Suppressor macrophage treated with lipopolysaccharide for 1 hour (primary cell): ENCODE results near the gene ALKBH5.

Experiments used
- DNase-seq, 3 donors: peaks; one replicate each; pipeline ENCODE4 v3.0.0-alpha.2; 2020 to 2022

The ALKBH5 gene

DNA sequence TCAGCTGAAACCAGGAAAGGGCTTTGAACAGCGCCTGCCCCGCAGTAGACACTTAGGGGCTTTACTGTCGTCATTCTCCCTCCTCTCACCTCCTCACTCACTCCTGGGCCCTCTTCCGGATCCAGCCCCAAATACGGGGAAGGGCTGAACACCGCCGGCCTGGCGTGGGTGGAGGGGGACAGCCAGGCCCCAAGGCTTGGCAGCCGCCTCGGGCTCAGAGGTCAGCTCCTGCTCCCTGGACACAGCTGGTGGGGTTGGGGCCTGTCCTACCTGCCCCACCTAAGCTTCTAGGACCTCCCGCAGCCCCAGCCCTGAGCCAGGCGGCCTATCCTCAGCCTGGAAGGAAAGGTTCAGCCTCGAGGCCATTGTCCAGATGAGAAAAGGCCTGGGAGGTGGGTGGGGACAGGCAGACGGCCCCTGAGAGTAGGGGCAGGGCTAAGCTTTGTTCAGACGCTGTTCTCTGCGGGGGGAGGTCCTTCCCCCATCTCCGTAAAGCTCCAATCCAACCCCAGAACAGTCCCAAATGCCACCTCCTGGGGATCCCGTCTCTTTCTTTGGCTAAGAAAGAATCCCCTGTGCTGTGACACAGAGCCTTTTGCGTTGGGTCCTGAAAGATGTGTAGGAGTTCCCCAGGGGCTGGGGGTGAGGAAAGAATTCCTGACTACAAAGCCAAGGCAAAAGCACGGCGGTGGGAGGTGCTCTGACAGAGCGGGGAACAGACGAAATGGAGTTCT, 40.9 kb downstream of the ALKBH5 start:
- DNase-seq: no peak

DNA sequence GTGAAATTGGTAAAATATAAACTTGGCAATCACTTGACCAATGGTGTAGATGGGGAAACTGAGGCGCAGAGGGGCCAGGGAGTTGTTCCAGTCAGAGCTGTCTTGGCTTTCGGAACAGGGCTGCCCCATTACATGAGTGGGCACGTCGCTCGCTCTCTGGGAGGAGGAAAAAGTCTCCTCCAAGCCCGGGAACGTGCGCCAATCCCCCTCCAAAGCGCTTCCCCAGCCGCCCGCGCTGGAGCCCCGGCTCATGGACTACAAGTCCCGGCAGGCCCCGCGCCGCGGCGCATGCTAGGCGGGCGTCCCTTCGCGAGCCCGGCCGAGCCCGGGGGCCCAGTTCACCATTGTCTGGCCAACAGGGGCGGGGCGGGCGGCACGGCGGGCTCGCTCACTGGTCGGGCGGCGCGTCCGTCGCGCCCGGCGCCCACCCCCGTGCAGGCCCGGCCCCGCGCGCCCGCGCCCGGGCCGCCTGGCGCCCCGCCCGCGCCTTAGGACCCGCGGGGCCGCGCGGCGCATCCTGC, 41.6 kb downstream of the ALKBH5 start, which contains the start of gene LLGL1:
LLGL1 (plus strand) TSS at position 515 of the 521 bp plus-strand sequence. CDS start 48 bp downstream, outside the sequence.
- DNase-seq: peak; percentile 97 to 100 (median 99)

DNA sequence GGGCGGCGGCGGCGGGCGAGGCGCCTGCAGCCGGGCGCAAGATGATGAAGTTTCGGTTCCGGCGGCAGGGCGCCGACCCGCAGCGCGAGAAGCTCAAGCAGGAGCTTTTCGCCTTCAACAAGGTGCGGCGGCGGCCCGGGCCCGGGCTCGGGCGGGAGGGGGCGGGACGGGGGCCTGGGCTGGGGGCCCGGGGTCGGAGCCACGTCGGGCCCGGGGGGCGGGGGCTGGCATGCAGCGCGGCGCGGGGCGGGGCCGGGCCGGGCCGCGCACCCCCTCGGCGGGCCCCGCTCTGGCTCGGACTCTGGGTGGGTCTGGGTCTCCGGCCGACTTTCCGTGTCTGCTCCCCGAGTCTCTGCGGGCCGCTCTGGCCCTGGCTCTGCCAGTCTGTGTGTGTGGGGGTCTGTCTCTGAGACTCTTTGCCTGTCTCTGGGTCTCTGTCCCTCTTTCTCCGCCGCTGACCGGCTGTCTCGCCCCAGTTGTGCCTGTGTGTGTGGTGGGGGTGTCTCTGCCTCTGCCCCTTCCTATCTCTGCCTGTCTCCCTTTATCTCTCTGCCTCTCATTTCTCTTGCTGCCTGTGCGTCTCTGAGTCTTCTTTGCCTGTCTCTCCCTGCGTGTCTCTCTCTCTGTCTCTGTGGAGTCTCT, 42.1 kb downstream of the ALKBH5 start:
- DNase-seq: peak in 1 of 3 donors; percentile 6

DNA sequence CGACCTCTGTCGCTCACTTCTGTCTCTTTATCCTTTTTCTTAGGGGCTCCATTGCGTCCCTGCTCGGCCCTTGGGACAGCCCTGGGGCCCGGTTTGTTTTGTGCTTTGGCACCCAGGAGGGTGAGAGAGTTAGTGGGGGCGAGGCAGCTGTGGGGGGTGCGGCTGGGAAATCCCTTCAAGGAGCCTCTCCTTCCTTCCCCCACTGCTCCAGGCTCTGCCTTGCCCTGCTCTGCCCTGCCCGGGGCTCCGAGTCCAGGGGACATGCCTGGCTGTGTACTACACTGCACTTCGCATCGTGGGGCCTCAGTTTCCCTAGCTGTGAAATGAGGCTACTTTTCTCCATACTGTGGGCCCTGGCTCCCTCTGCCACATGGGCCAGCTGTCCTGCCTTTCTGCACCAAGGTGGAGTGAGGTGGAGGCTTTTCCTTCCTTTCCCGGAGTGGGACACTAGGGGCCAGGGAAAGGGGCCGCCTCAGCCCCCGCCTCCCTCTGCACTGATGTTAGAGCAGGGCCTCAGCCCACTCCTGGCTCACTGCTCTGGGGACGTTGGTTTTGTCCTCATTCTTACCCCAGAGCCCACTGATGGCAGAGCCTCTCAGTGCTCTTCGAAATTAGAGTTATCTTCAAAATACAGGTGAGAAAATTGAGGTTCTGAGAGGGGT, 42.8 kb downstream of the ALKBH5 start:
- DNase-seq: peak; percentile 47 to 67 (median 48)

DNA sequence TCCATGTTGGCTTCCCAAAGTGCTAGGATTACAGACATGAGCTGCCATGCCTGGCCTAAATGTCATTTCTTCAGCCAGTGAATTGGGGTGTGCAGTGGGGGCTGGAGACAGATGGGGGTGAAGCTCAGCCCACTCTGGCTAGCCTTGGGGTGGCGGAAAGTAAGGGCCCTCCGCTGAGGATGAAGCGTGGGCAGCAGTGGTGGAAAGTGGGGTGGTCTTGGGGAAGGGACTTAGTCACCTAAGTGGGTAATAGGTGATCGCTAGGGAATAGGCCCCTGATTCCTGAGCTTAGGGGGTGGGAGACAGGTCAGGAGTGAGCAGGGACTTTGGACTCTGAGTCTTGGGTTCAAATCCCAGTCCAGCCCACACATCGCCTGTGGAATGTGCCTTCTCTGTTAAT, 44.0 kb downstream of the ALKBH5 start:
- no peak for DNase-seq

DNA sequence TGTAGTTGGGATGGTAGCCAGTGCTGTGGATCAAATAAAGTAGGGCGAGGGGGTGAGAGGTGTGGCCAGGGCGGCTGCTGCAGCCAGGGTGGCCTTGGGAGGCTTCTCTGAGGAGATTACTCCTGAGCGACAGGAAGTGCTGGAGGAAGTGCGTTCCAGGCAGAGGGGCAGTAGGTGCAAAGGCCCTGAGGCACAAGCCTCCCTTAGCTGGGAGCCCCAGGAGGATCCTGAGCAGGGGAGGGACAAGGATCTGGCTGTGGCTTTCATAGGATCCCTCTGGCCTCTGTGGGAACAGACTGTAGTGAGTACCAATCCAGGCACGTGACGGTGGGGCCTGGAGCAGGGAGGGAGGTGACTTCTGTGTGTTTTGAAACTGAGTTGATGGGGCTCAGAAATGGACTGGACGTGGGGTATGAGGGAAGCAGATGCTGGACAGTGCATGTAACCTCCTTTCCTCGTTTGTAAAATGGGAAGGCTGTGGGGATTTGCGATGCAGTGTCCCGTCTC, 44.6 kb downstream of the ALKBH5 start:
- DNase-seq: no peak

DNA sequence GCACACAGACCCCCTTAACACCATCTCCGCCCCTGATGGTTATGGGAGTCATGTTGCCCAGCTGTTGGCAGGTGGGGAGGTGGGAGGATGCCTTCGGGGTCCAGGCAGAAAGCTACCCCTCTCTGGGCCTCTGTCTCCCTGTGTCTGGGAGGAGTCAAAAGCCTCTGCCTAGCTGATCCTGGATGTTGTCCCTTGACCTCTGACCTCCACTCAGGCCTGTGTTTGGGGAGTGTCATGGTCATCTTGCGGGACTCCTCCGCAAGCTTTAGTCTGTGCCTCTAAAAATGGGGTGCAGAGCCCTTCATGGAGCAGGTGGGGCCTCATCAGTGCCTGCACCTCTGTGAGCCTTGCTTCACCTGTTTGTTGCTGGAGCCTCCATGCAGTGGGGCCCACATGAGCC, 45.6 kb downstream of the ALKBH5 start:
- DNase-seq: no peak

DNA sequence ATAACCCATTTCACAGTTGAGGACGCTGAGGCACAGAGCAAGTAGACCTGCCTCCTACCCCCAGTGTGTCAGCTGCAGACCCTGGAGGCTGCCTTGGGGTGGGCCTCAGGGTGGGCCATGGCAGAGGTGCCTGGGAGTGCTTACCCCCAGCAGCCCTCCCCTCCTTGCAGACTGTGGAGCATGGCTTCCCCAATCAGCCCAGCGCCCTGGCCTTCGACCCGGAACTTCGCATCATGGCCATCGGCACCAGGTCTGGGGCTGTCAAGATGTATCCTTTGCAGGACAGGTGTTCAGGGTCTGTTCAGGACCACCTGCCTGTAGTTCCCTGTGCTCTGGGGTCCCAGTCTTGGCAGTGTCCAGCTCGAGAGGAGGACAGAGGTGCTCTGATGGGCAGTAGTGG, 46.1 kb downstream of the ALKBH5 start:
- no peak for DNase-seq

DNA sequence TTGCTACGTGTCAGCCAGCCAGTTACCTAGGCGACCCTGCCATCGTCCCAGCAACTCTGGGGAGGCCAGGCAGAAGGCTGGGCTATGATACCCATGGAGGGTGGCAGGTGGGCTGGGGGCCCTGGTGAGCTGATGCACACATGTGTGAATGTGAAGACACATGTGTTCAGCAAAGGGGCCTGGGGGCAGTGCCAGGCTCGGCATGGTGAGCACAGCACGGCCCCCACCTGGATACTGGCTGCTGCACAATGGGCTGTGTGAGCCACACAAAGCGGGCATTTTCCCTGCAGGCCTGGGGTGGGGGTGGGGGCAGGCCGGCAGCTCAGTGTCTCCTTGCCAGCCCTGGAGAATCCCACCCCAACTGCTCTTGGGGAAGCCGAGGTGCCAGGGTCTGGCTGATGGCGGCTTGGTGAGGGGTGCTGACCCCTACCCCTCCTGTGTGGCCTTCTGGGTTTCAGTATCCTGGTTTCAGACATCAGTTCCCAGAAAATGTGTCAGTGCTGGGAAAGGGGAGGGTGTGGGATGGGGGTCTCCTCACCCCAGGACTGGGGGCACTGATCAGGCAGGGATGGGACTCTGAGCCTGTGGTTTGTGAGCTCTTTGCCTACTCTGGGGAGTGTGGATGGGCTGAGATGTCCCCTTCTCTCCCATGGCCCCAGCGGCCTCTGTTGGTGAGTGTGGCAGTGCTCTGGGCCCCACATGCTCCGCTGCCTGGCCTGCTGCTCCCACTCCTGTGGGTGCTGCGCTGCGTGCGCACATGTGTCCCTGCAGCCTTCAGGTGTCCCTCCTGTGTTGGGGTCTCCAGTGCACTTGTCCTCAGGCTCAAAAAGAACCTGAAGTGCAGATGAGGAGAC, 46.9 kb downstream of the ALKBH5 start:
- no peak for DNase-seq

DNA sequence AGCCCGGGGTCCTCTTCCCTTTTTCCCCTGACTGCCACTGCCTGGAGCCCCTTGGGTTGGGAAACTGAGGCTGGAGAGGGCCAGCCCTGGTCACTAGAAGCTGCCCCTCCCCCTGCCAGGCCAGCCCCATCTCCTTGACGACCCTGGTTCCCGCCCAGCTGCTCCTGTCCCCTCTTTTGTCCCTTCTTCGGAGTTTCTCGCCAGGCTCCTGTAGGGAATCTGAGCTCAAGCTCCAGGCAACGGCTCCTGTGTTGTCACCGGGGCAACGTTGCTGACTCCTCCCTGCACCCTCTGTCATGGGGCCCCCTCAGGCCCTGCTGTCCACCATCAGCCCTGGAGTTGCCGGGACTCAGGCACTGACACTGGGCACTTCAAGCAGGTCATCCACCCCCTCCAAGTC, 47.5 kb downstream of the ALKBH5 start:
- DNase-seq: no peak

DNA sequence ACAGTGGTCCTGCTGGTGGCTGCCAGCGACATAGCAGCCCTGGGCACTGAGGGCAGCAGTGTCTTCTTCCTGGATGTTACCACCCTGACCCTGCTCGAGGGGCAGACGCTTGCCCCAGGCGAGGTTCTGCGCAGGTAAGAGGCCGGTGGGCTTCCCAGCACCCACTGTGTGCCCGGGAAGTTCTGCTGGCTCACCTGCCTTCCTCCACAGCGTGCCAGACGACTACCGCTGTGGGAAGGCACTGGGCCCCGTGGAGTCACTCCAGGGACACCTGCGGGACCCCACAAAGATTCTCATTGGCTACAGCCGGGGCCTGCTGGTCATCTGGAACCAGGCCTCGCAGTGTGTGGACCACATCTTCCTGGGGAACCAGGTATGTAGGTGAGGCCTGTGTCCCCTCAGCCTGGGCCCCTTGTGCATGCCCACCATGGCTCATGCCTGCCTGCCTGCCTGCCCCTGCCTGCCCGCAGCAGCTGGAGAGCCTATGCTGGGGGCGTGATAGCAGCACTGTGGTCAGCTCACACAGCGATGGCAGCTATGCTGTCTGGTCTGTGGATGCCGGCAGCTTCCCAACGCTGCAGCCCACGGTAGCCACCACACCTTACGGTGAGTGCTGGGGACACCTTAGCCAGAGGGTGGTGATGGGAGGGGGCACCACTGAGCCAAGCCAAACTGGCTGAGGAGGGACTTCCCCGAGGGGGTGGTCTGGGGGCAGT, 50.3 kb downstream of the ALKBH5 start:
- no peak for DNase-seq

DNA sequence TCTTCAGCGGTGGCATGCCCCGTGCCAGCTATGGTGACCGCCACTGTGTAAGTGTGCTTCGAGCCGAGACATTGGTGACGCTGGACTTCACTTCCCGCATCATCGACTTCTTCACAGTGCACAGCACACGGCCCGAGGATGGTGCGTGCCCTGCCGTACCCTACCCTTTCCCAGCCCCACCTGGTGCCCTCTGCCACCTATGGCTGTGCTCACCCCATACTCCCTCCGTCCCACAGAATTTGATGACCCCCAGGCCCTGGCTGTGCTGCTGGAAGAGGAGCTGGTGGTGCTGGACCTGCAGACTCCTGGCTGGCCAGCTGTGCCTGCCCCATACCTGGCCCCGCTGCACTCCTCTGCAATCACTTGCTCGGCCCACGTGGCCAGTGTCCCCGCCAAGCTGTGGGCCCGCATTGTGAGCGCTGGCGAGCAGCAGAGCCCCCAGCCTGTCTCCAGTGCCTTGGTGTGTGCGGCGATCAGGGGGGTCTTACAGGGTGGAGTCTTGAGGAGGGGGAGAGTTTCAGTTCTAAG, 51.3 kb downstream of the ALKBH5 start:
- DNase-seq: no peak

DNA sequence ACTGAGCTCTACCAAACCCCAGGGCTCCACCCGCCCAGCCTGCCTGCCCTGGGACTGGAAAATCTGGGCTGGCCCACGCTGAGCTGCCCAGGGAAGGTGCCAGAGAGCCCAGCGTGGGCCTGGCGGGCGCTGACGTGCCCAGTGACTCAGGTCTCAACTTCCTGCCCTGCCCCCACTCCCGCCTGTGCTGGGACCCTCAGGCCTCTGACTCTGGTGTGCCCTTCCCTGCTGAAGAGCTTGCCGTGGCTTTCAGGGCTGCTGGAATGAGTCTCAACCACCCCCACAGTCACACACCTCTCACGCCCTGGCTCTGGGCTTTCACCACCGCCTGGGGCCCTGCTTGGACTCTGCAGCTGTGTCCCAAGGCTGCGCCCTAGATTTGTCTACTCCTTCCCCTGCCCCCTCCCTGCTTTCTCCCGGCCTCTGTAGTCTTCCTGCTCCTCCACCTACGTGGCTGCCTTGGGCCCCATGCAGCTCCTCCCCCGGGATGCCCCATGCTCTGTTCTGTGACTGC, 52.2 kb downstream of the ALKBH5 start:
- peak; percentile 22 to 43 (median 42) for DNase-seq

DNA sequence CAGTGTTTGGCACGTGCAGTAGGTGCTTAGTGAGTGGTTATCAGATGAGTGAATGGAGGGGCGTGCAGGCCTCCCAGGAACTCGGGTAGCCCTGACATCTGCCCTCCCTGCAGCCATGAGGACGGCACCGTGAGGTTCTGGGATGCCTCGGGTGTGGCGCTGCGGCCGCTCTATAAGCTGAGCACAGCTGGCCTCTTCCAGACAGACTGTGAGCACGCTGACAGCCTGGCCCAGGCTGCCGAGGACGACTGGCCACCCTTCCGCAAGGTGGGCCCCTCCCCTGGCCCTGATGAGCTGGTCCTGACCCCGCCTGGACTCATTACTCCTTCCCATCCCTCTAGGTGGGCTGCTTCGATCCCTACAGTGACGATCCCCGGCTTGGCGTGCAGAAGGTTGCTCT, 52.9 kb downstream of the ALKBH5 start:
- no peak for DNase-seq

DNA sequence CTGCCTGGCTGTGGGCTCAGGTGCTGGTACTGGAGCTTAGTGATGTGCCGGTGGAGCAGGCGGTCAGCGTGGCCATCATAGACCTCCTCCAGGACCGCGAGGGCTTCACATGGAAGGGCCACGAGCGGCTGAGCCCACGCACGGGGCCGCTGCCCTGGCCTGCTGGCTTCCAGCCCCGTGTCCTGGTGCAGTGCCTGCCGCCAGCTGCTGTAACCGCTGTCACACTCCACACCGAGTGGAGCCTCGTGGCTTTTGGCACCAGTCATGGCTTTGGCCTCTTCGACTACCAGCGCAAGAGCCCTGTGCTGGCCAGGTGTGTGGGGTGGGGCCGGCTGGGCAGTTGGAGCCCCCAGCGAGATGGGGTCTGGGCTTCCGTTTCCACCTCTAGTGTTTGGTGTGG, 53.8 kb downstream of the ALKBH5 start:
- no peak for DNase-seq

DNA sequence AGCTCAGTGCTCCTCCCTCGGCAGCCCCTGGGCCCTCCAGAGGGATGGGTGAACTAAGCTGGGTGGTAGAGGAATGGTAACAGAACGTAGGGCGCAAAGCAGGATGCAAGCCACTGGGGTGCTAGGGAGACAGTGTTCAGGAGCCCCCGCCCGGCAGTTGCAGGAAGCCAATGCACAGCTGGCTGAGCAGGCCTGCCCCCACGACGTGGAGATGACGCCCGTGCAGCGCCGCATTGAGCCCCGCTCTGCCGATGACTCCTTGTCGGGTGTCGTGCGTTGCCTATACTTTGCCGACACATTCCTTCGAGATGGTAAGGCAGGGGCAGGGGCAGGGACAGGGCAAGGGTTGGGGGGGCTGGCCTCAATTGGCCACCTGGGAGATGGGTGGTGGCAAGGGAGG, 54.7 kb downstream of the ALKBH5 start:
- DNase-seq: no peak

DNA sequence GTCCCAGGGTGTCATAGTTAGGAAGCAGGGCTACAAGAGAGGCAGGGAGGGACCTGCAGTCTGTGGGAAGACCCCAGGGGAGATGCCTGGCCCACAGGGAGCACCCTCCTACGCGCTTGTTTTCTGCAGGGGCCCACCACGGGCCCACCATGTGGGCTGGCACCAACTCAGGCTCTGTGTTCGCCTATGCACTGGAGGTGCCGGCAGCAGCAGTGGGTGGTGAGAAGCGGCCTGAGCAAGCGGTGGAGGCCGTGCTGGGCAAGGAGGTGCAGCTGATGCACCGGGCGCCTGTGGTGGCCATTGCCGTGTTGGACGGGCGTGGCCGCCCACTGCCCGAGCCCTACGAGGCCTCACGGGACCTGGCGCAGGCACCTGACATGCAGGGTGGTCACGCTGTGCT, 56.8 kb downstream of the ALKBH5 start:
- no peak for DNase-seq

DNA sequence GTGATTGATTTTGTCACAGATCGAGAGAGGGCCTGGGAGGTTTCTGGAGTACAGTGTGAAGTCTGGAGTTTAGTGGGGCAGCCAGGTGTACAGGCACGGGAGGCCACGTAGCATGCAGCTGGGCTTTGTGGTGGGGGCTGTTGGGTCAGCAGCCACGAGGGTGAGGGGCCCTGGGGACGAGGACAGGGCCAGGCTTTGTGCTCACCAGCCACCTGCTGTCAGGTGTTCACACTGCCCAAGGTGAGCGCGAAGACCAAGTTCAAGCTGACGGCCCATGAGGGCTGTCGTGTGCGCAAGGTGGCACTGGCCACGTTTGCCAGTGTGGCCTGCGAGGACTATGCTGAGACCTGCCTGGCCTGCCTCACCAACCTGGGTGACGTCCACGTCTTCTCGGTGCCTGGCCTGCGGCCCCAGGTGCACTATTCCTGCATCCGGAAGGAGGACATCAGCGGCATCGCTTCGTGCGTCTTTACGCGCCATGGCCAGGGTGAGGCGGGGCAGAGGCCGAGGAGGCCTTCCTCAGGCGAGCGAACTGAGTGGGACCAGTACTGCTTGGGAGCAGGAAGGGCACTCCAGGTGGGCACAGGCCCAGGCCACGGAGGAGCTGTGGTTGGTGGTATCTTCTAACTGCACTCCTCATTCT, 57.7 kb downstream of the ALKBH5 start:
- DNase-seq: no peak

DNA sequence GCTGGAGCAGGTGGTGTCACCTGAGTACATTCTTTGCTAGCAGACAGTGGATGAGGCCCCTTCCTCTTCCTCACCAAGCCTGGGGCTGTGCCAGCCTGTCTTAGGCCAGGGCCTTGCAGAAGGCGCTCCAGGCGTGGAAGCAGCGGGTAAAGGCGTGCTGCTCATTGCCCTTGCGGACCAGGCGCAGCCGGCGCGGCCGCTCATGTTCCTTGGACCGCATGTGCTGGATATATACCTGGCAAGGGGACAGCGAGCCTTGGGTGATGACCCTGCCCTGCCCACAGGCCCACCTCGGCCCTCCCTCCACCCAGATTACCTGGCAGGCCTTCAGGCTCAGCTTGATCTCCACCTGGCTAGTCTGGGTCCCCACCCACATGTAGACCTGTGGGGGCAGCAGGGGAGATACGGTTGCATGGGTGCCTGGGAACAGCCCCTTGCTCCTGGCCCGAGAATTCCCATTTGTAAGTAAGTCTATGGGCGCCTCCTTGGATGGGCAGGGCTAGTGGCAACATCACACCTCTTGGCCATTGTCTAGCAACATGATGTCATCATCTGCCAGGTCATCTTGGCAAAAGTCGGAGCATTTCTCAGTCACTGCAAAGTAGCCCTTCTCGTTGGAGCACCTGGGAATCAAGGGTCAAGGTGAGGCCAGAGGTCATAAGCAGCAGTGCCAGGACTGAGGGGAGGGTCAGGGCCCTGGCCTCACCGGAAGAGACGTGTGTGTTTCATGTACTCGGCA, 61.6 kb downstream of the ALKBH5 start:
- DNase-seq: no peak

DNA sequence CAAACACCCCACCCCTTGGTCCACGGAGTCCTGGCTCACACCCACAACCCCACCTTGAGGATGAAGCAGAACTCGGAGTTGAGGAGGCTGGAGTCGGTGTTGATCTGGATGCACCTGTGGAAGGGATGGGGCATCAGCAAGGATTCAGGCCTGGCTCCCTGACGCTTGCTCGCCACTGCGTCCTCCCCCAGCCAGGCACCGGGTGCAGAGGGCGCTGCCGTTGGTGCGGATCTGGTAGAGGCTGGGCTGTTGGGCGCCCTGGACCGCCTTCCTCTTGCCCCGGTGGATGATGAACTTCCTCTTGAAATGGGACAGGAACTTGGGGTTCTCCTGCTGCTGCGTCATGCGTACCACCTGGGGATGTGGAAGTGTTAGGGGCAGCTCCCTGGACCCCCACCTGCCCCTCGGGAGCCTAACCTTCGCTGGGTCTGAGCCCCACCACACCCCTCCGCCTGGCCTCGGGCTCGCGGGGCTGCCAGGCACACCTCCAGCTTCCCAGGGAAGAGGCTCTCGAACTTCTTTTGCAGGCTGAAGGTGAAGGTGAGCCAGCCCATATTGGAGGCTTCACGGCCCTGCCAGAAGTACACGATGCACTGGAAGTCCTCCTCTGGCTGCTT, 62.6 kb downstream of the ALKBH5 start:
- no peak for DNase-seq
